Thyroid gland (tissue), 4 donors: ENCODE data around the gene OIP5.

Experiments used
- POLR2A ChIP-seq, 2 donors: fragments of 450-650 bp; IDR thresholded peaks; one replicate each; pipeline ENCODE4 v1.6.1; 2017; ENCODE audit warnings: antibody characterized with exemption in 2 of 2, mild to moderate bottlenecking in 2 of 2, moderate library complexity in 1 of 2
- TF ChIP-seq, protein P1 (sequence below), 6 experiments: fragments of 200-600 bp in 3 of 6; fragments of 450-650 bp in 3 of 6; sonication (generic) in 3 of 6; IDR thresholded peaks; one replicate each; pipeline ENCODE4 v1.5.1; 2016 to 2019; ENCODE audit warnings: antibody characterized with exemption in 6 of 6, mild to moderate bottlenecking in 2 of 6, inconsistent platforms in 1 of 6, moderate library complexity in 1 of 6

- TF ChIP-seq, protein P1, sequence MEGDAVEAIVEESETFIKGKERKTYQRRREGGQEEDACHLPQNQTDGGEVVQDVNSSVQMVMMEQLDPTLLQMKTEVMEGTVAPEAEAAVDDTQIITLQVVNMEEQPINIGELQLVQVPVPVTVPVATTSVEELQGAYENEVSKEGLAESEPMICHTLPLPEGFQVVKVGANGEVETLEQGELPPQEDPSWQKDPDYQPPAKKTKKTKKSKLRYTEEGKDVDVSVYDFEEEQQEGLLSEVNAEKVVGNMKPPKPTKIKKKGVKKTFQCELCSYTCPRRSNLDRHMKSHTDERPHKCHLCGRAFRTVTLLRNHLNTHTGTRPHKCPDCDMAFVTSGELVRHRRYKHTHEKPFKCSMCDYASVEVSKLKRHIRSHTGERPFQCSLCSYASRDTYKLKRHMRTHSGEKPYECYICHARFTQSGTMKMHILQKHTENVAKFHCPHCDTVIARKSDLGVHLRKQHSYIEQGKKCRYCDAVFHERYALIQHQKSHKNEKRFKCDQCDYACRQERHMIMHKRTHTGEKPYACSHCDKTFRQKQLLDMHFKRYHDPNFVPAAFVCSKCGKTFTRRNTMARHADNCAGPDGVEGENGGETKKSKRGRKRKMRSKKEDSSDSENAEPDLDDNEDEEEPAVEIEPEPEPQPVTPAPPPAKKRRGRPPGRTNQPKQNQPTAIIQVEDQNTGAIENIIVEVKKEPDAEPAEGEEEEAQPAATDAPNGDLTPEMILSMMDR (IDR thresholded peaks at IDR 0.05), result no peak
- TF ChIP-seq POLR2A (IDR thresholded peaks at IDR 0.05), result no peak
Measured at GRCh38 chr15:41331281-41331680, 1.1 kb downstream of the OIP5 start.
